ENCODE measurements around the gene PXMP4. TPM values are rescaled to one million over a fixed set of nuclear protein-coding genes. Genes with fewer than 3 reads are reported as not detected.
"Not testable (repeated sequence)": the region's sequence is repeated elsewhere in the genome, so short reads cannot be mapped to it uniquely, and the experiment has no call there.

Gene PXMP4
- total and polyA plus RNA-seq, 2 donors from 2014 or later = 9.8 to 11.6 TPM

GRCh38 chr20:33702861-33703260 is 17.2 kb downstream of the PXMP4 start:
- FAIRE-seq = no peak

GRCh38 chr20:33701629-33702450 is 18.3 kb downstream of the PXMP4 start:
- Histone ChIP-seq H3K4me1 (ENCODE audit: control insufficient read depth in 2 of 3, insufficient read depth in 2 of 3, low read depth in 1 of 3, low read length in 3 of 3) (no peaks in the 10 kb centered on the region), H3K27me3 (ENCODE audit: control insufficient read depth, insufficient read depth, low read length) (no peaks in the 10 kb centered on the region), H3K4me3 (ENCODE audit: low read length in 3 of 3) (no peak overlapping the region), H3K9me3 (ENCODE audit: control insufficient read depth in 2 of 3, insufficient read depth in 1 of 3, low read length in 3 of 3) (no peaks in the 10 kb centered on the region), H3K9ac (ENCODE audit: low read length in 3 of 3) (no peak overlapping the region), H3K27ac (ENCODE audit: low read depth in 2 of 2, low read length in 2 of 2) (no peak overlapping the region), H3K36me3 (ENCODE audit: control insufficient read depth in 2 of 3, insufficient read depth in 3 of 3, low read length in 3 of 3) (peaks cover 0 to 2% (median 0%) of the 10 kb centered on the region in 3 donors)
- intact Hi-C loops (cut with DNase I) = no loop called here
- TF ChIP-seq CTCF (IDR thresholded peaks at IDR 0.05; ENCODE audit: borderline replicate concordance, extremely low read depth, insufficient read depth) = no peak
- FAIRE-seq (no peak), DNase-seq (no peak)

More at GRCh38 chr20:33702861-33703260, 17.2 kb downstream of the PXMP4 start:
- DNase-seq = no peak
- Histone ChIP-seq H3K4me1 (ENCODE audit: control insufficient read depth in 2 of 3, insufficient read depth in 2 of 3, low read depth in 1 of 3, low read length in 3 of 3) (no peaks in the 10 kb centered on the region), H3K27me3 (ENCODE audit: control insufficient read depth, insufficient read depth, low read length) (no peaks in the 10 kb centered on the region), H3K4me3 (ENCODE audit: low read length in 3 of 3) (no peak overlapping the region), H3K9ac (ENCODE audit: low read length in 3 of 3) (no peak overlapping the region), H3K9me3 (ENCODE audit: control insufficient read depth in 2 of 3, insufficient read depth in 1 of 3, low read length in 3 of 3) (no peaks in the 10 kb centered on the region), H3K27ac (ENCODE audit: low read depth in 2 of 2, low read length in 2 of 2) (no peak overlapping the region), H3K36me3 (ENCODE audit: control insufficient read depth in 2 of 3, insufficient read depth in 3 of 3, low read length in 3 of 3) (peaks cover 0 to 7% (median 0%) of the 10 kb centered on the region in 3 donors)
- TF ChIP-seq CTCF (IDR thresholded peaks at IDR 0.05; ENCODE audit: borderline replicate concordance, extremely low read depth, insufficient read depth) = no peak
- intact Hi-C loops (cut with DNase I) = no loop called here

- H3K9me3 ChIP-seq (ENCODE audit: control insufficient read depth in 2 of 3, insufficient read depth in 1 of 3, low read length in 3 of 3); H3K36me3 ChIP-seq (ENCODE audit: control insufficient read depth in 2 of 3, insufficient read depth in 3 of 3, low read length in 3 of 3); H3K27me3 ChIP-seq (ENCODE audit: control insufficient read depth, insufficient read depth, low read length); DNase-seq; H3K4me1 ChIP-seq (ENCODE audit: control insufficient read depth in 2 of 3, insufficient read depth in 2 of 3, low read depth in 1 of 3, low read length in 3 of 3); FAIRE-seq; H3K4me3 ChIP-seq (ENCODE audit: low read length in 3 of 3); intact Hi-C loops (cut with DNase I); H3K9ac ChIP-seq (ENCODE audit: low read length in 3 of 3); H3K27ac ChIP-seq (ENCODE audit: low read depth in 2 of 2, low read length in 2 of 2): not testable (repeated sequence)
These were observed 19.2 kb downstream of the PXMP4 start for GRCh38 chr20:33700696-33701441.

- FAIRE-seq; H3K4me1 ChIP-seq (ENCODE audit: control insufficient read depth in 2 of 3, insufficient read depth in 2 of 3, low read depth in 1 of 3, low read length in 3 of 3); DNase-seq; H3K36me3 ChIP-seq (ENCODE audit: control insufficient read depth in 2 of 3, insufficient read depth in 3 of 3, low read length in 3 of 3); H3K9me3 ChIP-seq (ENCODE audit: control insufficient read depth in 2 of 3, insufficient read depth in 1 of 3, low read length in 3 of 3); H3K27me3 ChIP-seq (ENCODE audit: control insufficient read depth, insufficient read depth, low read length); H3K27ac ChIP-seq (ENCODE audit: low read depth in 2 of 2, low read length in 2 of 2); intact Hi-C loops (cut with DNase I); H3K4me3 ChIP-seq (ENCODE audit: low read length in 3 of 3); H3K9ac ChIP-seq (ENCODE audit: low read length in 3 of 3): not testable (repeated sequence)
These were observed 21.1 kb downstream of the PXMP4 start for GRCh38 chr20:33698966-33699365.
